Left lung (tissue), 10 donors: ENCODE results near the gene PGAP1. TPM values are rescaled to one million over a fixed set of nuclear protein-coding genes. Genes with fewer than 3 reads are reported as not detected.

Source experiments
- ATAC-seq: fragments of 200-7000 bp; cut with Tn5 transposase; one replicate; pipeline ENCODE4 v1.9.1; 2020; ENCODE audit warnings: moderate library complexity
- DNase-seq, 4 donors: peaks; one replicate each; pipeline ENCODE4 v3.0.0-alpha.2; 2013 to 2020
- H3K27ac ChIP-seq, 2 donors: fragments of 200-600 bp; sonication (generic) in 1 of 2; one replicate each; pipeline versions ENCODE4 v1.5.0 to v1.8.0; 2020 to 2021
- H3K27me3 ChIP-seq, 2 donors: fragments of 200-600 bp; sonication (generic) in 1 of 2; one replicate each; pipeline versions ENCODE4 v1.5.0 to v1.8.0; 2020 to 2021
- H3K36me3 ChIP-seq, 2 donors: fragments of 200-600 bp; sonication (generic) in 1 of 2; one replicate each; pipeline versions ENCODE4 v1.5.0 to v1.8.0; 2020 to 2021
- H3K4me1 ChIP-seq, 2 donors: fragments of 200-600 bp; one replicate each; pipeline ENCODE4 v1.8.0; 2021
- H3K4me3 ChIP-seq, 2 donors: fragments of 200-600 bp; sonication (generic) in 1 of 2; one replicate each; pipeline versions ENCODE4 v1.5.0 to v1.8.0; 2020 to 2021; ENCODE audit warnings: mild to moderate bottlenecking in 1 of 2
- H3K9me3 ChIP-seq, 2 donors: fragments of 200-600 bp; sonication (generic) in 1 of 2; one replicate each; pipeline versions ENCODE4 v1.5.0 to v1.8.0; 2020 to 2021
- intact Hi-C, 2 donors: fragments of 100-400 bp; cut with DNase I; formaldehyde crosslinking; loops; one replicate each; pipeline versions ENCODE4 v1.11.2 to v1.14.2; 2022
- polyA plus RNA-seq, 6 donors: library from polyadenylated mRNA; unstranded; fragments of 120-200 nt; gene quantifications; one replicate each; pipeline ENCODE4 v1.2.1, GENCODE V29; 2013; ENCODE audit not compliant: insufficient read length in 6 of 6
- total RNA-seq, 2 donors: library from RNA; stranded (reverse); fragmentation: NEBNext Ultra II Directional; extraction: Animal tissue kit (Norgen Biotek cat#: 25700); gene quantifications; one replicate each; pipeline ENCODE4 v1.2.1, GENCODE V29; 2021
- TF ChIP-seq, protein P1 (sequence below), 2 donors: fragments of 200-600 bp; sonication (generic) in 1 of 2; IDR thresholded peaks; one replicate each; pipeline versions ENCODE4 v1.5.0 to v1.8.0; 2021; ENCODE audit warnings: antibody characterized with exemption in 2 of 2
- donor health status: DM: no; HTN: yes; CAD: no.
- donor health status: DM: no; HTN: no; CAD: no.

The PGAP1 gene
- total and polyA plus RNA-seq, 8 donors, result 12.1 to 34.6 (median 26.7) TPM

DNA sequence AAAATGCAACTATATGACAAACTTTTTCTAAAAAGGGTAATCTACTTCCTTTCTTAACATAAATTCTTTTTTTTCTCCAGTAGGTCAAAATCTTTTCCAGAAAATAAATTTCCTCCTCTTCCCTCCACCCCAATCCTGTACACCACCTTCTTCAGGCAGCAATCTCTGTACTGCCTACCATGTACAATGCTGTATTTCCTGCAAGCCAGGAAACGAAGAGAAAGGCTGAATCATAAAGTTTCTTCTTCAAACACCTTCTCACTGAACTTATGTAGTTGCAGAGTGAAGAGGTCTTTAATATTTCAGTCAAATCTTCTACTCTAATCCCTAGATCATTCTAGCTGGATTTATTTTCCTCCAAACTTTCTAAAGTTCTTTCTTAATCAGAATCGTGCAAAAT, 99.2 kb downstream of the PGAP1 start:
- intact Hi-C loops, result no loop called here
- H3K27ac ChIP-seq, result no peak overlapping the region
- no peaks in the 10 kb centered on the region for H3K4me1 ChIP-seq
- no peaks in the 10 kb centered on the region for H3K36me3 ChIP-seq
- ATAC-seq (no peak), DNase-seq (no peak)
- no peaks in the 10 kb centered on the region for H3K9me3 ChIP-seq
- no peak overlapping the region for H3K4me3 ChIP-seq
- no peaks in the 10 kb centered on the region for H3K27me3 ChIP-seq
- TF ChIP-seq, protein P1, sequence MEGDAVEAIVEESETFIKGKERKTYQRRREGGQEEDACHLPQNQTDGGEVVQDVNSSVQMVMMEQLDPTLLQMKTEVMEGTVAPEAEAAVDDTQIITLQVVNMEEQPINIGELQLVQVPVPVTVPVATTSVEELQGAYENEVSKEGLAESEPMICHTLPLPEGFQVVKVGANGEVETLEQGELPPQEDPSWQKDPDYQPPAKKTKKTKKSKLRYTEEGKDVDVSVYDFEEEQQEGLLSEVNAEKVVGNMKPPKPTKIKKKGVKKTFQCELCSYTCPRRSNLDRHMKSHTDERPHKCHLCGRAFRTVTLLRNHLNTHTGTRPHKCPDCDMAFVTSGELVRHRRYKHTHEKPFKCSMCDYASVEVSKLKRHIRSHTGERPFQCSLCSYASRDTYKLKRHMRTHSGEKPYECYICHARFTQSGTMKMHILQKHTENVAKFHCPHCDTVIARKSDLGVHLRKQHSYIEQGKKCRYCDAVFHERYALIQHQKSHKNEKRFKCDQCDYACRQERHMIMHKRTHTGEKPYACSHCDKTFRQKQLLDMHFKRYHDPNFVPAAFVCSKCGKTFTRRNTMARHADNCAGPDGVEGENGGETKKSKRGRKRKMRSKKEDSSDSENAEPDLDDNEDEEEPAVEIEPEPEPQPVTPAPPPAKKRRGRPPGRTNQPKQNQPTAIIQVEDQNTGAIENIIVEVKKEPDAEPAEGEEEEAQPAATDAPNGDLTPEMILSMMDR (IDR thresholded peaks at IDR 0.05), result no peak

DNA sequence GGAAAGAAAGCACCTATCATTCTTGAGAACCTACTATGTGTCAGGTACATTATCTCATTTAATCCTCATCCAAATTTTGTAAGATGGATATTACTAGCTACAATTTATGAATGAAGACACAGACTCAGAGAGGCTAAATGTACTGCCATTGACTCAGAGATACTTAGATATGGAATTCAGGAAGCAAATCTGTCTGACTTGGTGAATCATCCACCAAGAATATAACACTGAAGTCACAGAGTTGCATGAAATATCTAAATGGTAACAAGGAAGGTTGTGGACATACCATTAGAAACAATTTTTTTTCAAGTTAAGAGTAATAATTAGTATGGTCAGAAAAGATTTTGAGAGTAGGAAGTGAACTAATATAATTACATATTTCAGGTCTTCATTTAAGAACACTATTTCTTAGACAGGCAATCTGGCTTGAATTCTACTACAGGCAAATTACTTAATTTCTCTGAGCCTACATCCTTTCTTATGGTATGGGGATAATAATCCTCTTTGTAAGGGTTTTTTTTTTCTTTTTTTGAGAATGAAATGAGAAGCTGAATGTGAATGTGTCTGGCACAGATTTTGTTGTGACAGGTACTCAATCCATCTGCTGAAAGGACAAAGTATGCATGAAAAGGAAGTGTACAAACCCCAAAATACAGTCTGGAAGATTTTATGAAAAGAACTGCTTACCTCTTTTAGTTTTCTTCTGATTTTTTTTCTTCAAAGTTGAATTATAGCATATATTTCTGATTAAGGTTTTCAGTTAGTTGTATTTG, 102.6 kb downstream of the PGAP1 start:
- Histone ChIP-seq H3K4me1 (no peaks in the 10 kb centered on the region), H3K27ac (no peak overlapping the region), H3K27me3 (no peaks in the 10 kb centered on the region), H3K4me3 (no peak overlapping the region), H3K36me3 (no peaks in the 10 kb centered on the region), H3K9me3 (no peaks in the 10 kb centered on the region)
- no peak for ATAC-seq
- no peak for DNase-seq
- intact Hi-C loops, result no loop called here
- TF ChIP-seq, protein P1 (IDR thresholded peaks at IDR 0.05), result no peak

DNA sequence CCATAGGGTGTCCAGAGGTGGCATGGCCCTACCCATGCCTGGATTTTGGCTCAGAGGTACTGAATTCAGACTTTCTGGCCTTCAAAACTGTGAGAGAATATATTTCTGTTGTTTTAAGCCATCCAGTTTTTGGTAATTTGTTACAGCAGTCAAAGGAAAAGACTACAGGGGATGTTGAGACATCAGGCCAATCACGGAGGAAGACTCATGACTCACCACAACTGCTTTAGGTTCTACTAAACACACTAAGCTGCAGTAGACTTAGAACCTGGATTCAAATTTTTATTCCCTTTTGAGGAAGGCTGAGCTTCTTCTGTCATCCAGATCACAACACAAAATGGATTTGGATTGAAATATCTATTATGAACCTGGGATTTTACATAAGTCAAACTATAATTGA, 105.3 kb downstream of the PGAP1 start:
- ATAC-seq (no peak), DNase-seq (no peak)
- Histone ChIP-seq H3K27me3 (no peaks in the 10 kb centered on the region), H3K36me3 (no peaks in the 10 kb centered on the region), H3K27ac (no peak overlapping the region), H3K4me1 (no peaks in the 10 kb centered on the region), H3K4me3 (no peak overlapping the region), H3K9me3 (peaks cover 0 to 25% of the 10 kb centered on the region in 2 donors)
- intact Hi-C loops, result no loop called here
- TF ChIP-seq, protein P1 (IDR thresholded peaks at IDR 0.05), result no peak

GRCh38 chr2:196809260-196809659, 117.2 kb downstream of the PGAP1 start, which contains the start of gene C2orf66:
TSS of gene C2orf66 (minus strand) at chr2:196809355. CDS start at chr2:196809336, 19 bp downstream.
- no peaks in the 10 kb centered on the region for H3K36me3 ChIP-seq
- DNase-seq (no peak), ATAC-seq (no peak)
- intact Hi-C loops, result no loop called here
- no peak within 1 kb of the TSS for H3K27ac ChIP-seq
- no peak within 1 kb of the TSS for H3K4me3 ChIP-seq
- no peaks in the 10 kb centered on the region for H3K4me1 ChIP-seq
- H3K9me3 ChIP-seq, result no peaks in the 10 kb centered on the region
- no peaks in the 10 kb centered on the region for H3K27me3 ChIP-seq
- TF ChIP-seq, protein P1 (IDR thresholded peaks at IDR 0.05), result no peak

- Histone ChIP-seq H3K4me3 (no peak overlapping the region), H3K9me3 (no peaks in the 10 kb centered on the region), H3K27me3 (peaks cover 0 to 6% of the 10 kb centered on the region in 2 donors), H3K36me3 (no peaks in the 10 kb centered on the region), H3K4me1 (no peaks in the 10 kb centered on the region), H3K27ac (no peak overlapping the region)
- no peak for ATAC-seq
- no peak for DNase-seq
- intact Hi-C loops, result no loop called here
- TF ChIP-seq, protein P1 (IDR thresholded peaks at IDR 0.05), result no peak
These were observed 118.3 kb downstream of the PGAP1 start for GRCh38 chr2:196808083-196808665.
